Measurements from ENCODE around the gene XRN2. TPM values are rescaled to one million over a fixed set of nuclear protein-coding genes. Genes with fewer than 3 reads are reported as not detected.

Gene XRN2
- total RNA-seq, 1 experiment from 2014 or later: 122 TPM

DNA sequence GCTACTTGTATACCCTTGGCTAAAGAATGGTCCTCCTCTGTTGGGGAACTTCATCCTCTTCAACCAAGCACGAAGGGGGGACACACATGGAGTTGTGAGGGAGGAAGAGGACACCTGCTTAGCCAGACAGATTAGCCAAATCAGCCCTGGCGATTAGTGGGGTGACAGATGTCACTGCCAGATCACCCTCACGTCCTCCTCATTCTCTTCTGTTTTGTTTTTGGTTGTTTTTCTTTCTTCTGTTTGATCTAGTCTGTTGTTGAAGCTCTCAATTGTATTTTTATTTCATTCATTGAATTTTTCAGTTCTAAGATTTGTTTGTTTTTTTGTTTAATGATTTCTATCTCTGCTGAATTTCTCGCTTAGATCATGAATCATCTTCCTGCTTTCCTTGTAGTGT is 121.7 kb downstream of the XRN2 start:
- no peak for DNase-seq (ENCODE audit: low spot score)
- no TSS peak for BruUV-seq (replicated peaks)
- H3K27me3 ChIP-seq (replicated peaks; ENCODE audit: insufficient read depth, low read depth, low read length, poor library complexity): no peaks in the 10 kb centered on the region
- intact Hi-C loops (cut with micrococcal nuclease; ENCODE audit: unreplicated experiment): no loop called here
- TF ChIP-seq EZH2 (IDR thresholded peaks at IDR 0.05; ENCODE audit: borderline replicate concordance, low read depth, low read length, poor library complexity, severe bottlenecking): no peak
- TF ChIP-seq, protein P1, sequence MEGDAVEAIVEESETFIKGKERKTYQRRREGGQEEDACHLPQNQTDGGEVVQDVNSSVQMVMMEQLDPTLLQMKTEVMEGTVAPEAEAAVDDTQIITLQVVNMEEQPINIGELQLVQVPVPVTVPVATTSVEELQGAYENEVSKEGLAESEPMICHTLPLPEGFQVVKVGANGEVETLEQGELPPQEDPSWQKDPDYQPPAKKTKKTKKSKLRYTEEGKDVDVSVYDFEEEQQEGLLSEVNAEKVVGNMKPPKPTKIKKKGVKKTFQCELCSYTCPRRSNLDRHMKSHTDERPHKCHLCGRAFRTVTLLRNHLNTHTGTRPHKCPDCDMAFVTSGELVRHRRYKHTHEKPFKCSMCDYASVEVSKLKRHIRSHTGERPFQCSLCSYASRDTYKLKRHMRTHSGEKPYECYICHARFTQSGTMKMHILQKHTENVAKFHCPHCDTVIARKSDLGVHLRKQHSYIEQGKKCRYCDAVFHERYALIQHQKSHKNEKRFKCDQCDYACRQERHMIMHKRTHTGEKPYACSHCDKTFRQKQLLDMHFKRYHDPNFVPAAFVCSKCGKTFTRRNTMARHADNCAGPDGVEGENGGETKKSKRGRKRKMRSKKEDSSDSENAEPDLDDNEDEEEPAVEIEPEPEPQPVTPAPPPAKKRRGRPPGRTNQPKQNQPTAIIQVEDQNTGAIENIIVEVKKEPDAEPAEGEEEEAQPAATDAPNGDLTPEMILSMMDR (conservative IDR thresholded peaks at IDR 0.05; ENCODE audit: low read depth, low read length): no peak
- no peak overlapping the region for H3K27ac ChIP-seq (ENCODE audit: low read depth, low read length, poor library complexity, severe bottlenecking)
- ChIA-PET POLR2A (ENCODE audit: low non-redundant PET) (no interaction called here), CTCF (no interaction called here)
- H3K36me3 ChIP-seq (ENCODE audit: insufficient read depth, low read length, poor library complexity, severe bottlenecking): no peaks in the 10 kb centered on the region
- H3K4me3 ChIP-seq (ENCODE audit: low read depth, low read length, poor library complexity, severe bottlenecking): no peak overlapping the region
- H3K9me3 ChIP-seq (ENCODE audit: low read depth, low read length, poor library complexity, severe bottlenecking): peaks cover 15% of the 10 kb centered on the region
- H3K4me1 ChIP-seq (ENCODE audit: insufficient read depth, low read length, poor library complexity, severe bottlenecking): no peaks in the 10 kb centered on the region

DNA sequence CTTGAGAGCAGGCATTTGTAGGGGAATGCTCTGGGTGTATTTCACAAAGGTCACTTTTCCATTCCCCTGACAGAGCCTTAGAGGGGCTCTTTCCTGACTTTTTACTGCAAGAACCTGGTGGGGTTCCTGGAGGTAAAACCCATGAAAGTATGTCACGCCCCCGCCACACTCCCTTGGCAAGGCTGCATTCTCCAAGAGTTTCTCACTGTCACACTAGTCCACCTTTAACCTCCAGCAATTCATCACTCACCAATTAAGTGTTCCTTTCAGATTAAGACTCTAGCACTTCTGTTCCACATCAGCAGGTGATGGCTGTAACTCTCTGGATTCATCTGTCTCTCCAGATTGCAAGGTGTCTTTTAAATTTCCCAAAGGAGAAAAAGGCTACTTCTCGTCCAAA is 126.9 kb downstream of the XRN2 start:
- ChIA-PET CTCF (no interaction called here), POLR2A (ENCODE audit: low non-redundant PET) (no interaction called here)
- BruUV-seq (replicated peaks): no TSS peak
- H3K4me3 ChIP-seq (ENCODE audit: low read depth, low read length, poor library complexity, severe bottlenecking): no peak overlapping the region
- H3K4me1 ChIP-seq (ENCODE audit: insufficient read depth, low read length, poor library complexity, severe bottlenecking): no peaks in the 10 kb centered on the region
- TF ChIP-seq EZH2 (IDR thresholded peaks at IDR 0.05; ENCODE audit: borderline replicate concordance, low read depth, low read length, poor library complexity, severe bottlenecking): no peak
- TF ChIP-seq, protein P1 (conservative IDR thresholded peaks at IDR 0.05; ENCODE audit: low read depth, low read length): no peak
- H3K27ac ChIP-seq (ENCODE audit: low read depth, low read length, poor library complexity, severe bottlenecking): no peak overlapping the region
- peaks cover 9% of the 10 kb centered on the region for H3K9me3 ChIP-seq (ENCODE audit: low read depth, low read length, poor library complexity, severe bottlenecking)
- H3K36me3 ChIP-seq (ENCODE audit: insufficient read depth, low read length, poor library complexity, severe bottlenecking): no peaks in the 10 kb centered on the region
- intact Hi-C loops (cut with micrococcal nuclease; ENCODE audit: unreplicated experiment): no loop called here
- no peaks in the 10 kb centered on the region for H3K27me3 ChIP-seq (replicated peaks; ENCODE audit: insufficient read depth, low read depth, low read length, poor library complexity)
- no peak for DNase-seq (ENCODE audit: low spot score)

DNA sequence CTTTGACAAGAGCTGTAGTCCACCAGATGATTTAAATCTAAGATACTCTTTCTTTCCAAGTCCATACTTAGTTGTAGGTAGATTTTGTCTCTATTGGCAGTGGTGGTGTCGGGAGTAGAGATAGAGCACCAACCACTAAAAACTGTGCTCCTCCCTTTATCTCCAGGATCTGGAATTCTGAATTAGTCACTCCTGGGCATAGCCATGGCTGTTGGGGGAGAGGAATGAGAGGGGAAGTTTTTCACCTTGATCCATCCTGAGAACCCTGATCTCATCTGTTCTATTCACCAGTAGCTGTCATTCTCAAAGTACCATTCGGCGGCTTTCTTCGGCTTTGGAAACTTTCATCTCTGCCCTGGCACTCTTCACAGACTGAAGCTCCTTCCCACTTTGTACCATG is 129.8 kb downstream of the XRN2 start:
- Histone ChIP-seq H3K27ac (ENCODE audit: low read depth, low read length, poor library complexity, severe bottlenecking) (no peak overlapping the region), H3K4me3 (ENCODE audit: low read depth, low read length, poor library complexity, severe bottlenecking) (no peak overlapping the region), H3K4me1 (ENCODE audit: insufficient read depth, low read length, poor library complexity, severe bottlenecking) (no peaks in the 10 kb centered on the region), H3K27me3 (replicated peaks; ENCODE audit: insufficient read depth, low read depth, low read length, poor library complexity) (no peaks in the 10 kb centered on the region), H3K36me3 (ENCODE audit: insufficient read depth, low read length, poor library complexity, severe bottlenecking) (no peaks in the 10 kb centered on the region), H3K9me3 (ENCODE audit: low read depth, low read length, poor library complexity, severe bottlenecking) (no peaks in the 10 kb centered on the region)
- DNase-seq (ENCODE audit: low spot score): no peak
- BruUV-seq (replicated peaks): no TSS peak
- no peak for TF ChIP-seq EZH2 (IDR thresholded peaks at IDR 0.05; ENCODE audit: borderline replicate concordance, low read depth, low read length, poor library complexity, severe bottlenecking)
- TF ChIP-seq, protein P1 (conservative IDR thresholded peaks at IDR 0.05; ENCODE audit: low read depth, low read length): no peak
- ChIA-PET CTCF (no interaction called here), POLR2A (ENCODE audit: low non-redundant PET) (no interaction called here)
- intact Hi-C loops (cut with micrococcal nuclease; ENCODE audit: unreplicated experiment): no loop called here

All from A673 (cell line).